ENCODE measurements around the gene SH3BP4.

The SH3BP4 gene

GRCh38 chr2:234912437-234912836 lies 39.4 kb upstream of the SH3BP4 start:
- no peak for TF ChIP-seq CTCF (IDR thresholded peaks at IDR 0.05; ENCODE audit: insufficient read depth, low read length, missing control alignments)
- H3K4me3 ChIP-seq (ENCODE audit: low read depth, low read length) = no peak overlapping the region
- DNase-seq (ENCODE audit: low read depth, low spot score) = no peak
- POLR2A ChIA-PET = no interaction called here
- CTCF ChIA-PET = interaction anchor here (0.9 to 1.4 kb wide), 2 partner anchors 31 to 33 kb away, joined by 3 read pairs; no protein-coding TSS in a partner anchor

GRCh38 chr2:234913208-234913626 lies 38.6 kb upstream of the SH3BP4 start:
- no peak for DNase-seq (ENCODE audit: low read depth, low spot score)
- TF ChIP-seq CTCF (IDR thresholded peaks at IDR 0.05; ENCODE audit: insufficient read depth, low read length, missing control alignments) = no peak
- H3K4me3 ChIP-seq (ENCODE audit: low read depth, low read length) = no peak overlapping the region
- CTCF ChIA-PET = interaction anchor here (0.8 to 1.4 kb wide), 3 partner anchors 32 to 35 kb away, joined by 3 read pairs; no protein-coding TSS in a partner anchor
- POLR2A ChIA-PET = no interaction called here

GRCh38 chr2:234914371-234915154 lies 37.3 kb upstream of the SH3BP4 start:
- ChIA-PET POLR2A (no interaction called here), CTCF (interaction anchor here (1.0 to 1.2 kb wide), 2 partner anchors 14 to 202 kb away, joined by 3 read pairs; no protein-coding TSS in a partner anchor)
- no peak for DNase-seq (ENCODE audit: low read depth, low spot score)
- no peak overlapping the region for H3K4me3 ChIP-seq (ENCODE audit: low read depth, low read length)
- no peak for TF ChIP-seq CTCF (IDR thresholded peaks at IDR 0.05; ENCODE audit: insufficient read depth, low read length, missing control alignments)

DNA sequence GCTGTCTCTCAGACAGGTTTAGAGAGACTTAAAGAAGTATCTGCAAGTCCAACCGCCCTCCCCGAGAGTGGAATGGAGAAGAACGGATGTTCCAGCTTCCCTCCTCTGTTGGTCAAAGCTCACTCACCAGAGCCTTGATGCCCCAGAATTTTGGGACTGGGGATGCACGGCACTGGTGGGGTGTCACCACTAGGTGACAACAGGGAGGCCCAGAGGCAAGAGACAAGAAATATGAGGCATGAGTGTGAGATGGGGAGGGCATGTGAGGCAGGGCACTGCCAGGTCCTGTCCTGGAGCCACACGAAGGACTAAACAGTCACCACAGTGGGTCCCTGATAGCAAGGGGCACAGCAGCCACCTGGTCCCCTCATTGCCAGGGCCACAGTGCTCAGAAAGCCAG lies 35.1 kb upstream of the SH3BP4 start:
- ChIA-PET CTCF (no interaction called here), POLR2A (no interaction called here)
- no peak overlapping the region for H3K4me3 ChIP-seq (ENCODE audit: low read depth, low read length)
- no peak for TF ChIP-seq CTCF (IDR thresholded peaks at IDR 0.05; ENCODE audit: insufficient read depth, low read length, missing control alignments)
- DNase-seq (ENCODE audit: low read depth, low spot score) = no peak

DNA sequence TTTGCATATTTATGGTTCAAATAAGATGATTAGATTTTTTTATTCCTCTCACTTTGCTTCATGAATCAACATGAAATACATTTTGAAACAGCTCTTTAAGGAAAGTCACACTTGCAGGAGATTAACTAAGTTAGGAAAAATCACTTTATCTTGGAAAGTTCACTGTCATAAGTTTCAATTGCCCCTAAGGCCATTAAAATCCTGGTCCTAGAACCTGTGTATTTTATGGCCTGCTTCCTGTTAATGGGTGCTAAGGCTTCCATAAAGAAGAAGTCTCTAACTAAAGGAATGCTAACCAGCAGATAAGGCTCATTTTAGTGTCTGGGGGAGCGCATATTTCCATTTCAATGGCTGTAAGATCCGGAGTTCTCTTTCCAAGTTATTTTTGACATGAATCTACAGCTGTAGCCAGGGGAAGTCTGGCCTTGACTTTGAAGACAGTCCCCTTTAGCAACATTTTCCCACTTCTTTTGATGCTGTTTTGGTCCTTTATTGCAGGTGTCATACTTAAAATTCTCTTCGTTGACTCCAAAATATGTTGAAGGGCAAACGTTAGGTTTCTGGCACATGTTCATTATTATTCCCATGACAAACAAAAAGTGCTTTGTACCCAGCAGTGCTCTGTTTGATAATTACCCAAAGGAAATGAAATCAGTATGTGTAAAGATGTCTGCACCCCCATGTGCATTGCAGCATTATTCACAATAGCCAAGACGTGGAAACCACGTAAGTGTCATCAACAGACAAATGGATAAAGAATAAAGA lies 34.4 kb upstream of the SH3BP4 start:
- no peak for DNase-seq (ENCODE audit: low read depth, low spot score)
- ChIA-PET CTCF (no interaction called here), POLR2A (no interaction called here)
- no peak for TF ChIP-seq CTCF (IDR thresholded peaks at IDR 0.05; ENCODE audit: insufficient read depth, low read length, missing control alignments)
- no peak overlapping the region for H3K4me3 ChIP-seq (ENCODE audit: low read depth, low read length)

DNA sequence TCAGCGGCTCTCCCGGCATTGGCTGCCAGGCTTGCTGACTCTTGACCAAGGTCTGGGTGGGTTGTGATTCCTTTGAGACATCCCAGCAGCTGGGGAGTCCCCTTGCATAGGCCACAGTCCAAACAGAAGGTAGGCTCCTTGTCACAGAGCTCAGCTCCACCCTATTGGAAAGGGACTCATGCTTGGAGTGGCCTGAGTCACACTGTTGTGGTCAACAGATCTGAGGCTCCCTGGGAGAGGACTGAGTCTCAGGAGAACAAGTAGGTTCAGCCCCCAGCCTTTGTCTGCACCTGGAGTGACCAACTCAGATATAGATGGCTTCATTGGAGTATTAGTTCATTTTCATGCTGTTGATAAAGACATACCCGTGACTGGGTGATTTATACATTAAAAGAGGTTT lies 32.1 kb upstream of the SH3BP4 start:
- DNase-seq (ENCODE audit: low read depth, low spot score) = no peak
- ChIA-PET POLR2A (no interaction called here), CTCF (interaction anchor here (0.7 to 0.8 kb wide), 2 partner anchors 34 to 355 kb away, joined by 3 read pairs; no protein-coding TSS in a partner anchor)
- H3K4me3 ChIP-seq (ENCODE audit: low read depth, low read length) = no peak overlapping the region
- no peak for TF ChIP-seq CTCF (IDR thresholded peaks at IDR 0.05; ENCODE audit: insufficient read depth, low read length, missing control alignments)

Data from AG04449 (cell line).